Psoas muscle (tissue), 8 donors: Measurements from ENCODE around the gene THOC6. TPM values are rescaled to one million over a fixed set of nuclear protein-coding genes. Genes with fewer than 3 reads are reported as not detected.

Experiments
- ATAC-seq, 4 donors: fragments of 200-7000 bp; cut with Tn5 transposase; one replicate each; pipeline ENCODE4 v1.9.1; 2020; ENCODE audit warnings: moderate library complexity in 3 of 4, mild to moderate bottlenecking in 2 of 4
- DNase-seq, 2 donors: peaks; one replicate each; pipeline ENCODE4 v3.0.0-alpha.2; 2020
- H3K27ac ChIP-seq: fragments of 200-600 bp; one replicate; pipeline ENCODE4 v1.8.0; 2022
- H3K27me3 ChIP-seq, 3 donors: fragments of 200-600 bp in 1 of 3; one replicate each; pipeline versions ENCODE4 v1.6.1 to v1.8.0; 2013 to 2022; ENCODE audit warnings: low read length in 2 of 3, mild to moderate bottlenecking in 2 of 3, moderate library complexity in 1 of 3; ENCODE audit not compliant: insufficient read depth in 3 of 3
- H3K36me3 ChIP-seq, 2 donors: fragments of 200-600 bp in 1 of 2; one replicate each; pipeline versions ENCODE4 v1.6.1 to v1.8.0; 2013 to 2022; ENCODE audit warnings: low read depth in 1 of 2, mild to moderate bottlenecking in 1 of 2, moderate library complexity in 1 of 2; ENCODE audit not compliant: insufficient read depth in 1 of 2
- H3K4me1 ChIP-seq: fragments of 200-600 bp; one replicate; pipeline ENCODE4 v1.8.0; 2022
- H3K4me3 ChIP-seq: fragments of 200-600 bp; one replicate; pipeline ENCODE4 v1.8.0; 2022; ENCODE audit warnings: mild to moderate bottlenecking
- H3K9me3 ChIP-seq: fragments of 200-600 bp; one replicate; pipeline ENCODE4 v1.8.0; 2022
- WGBS, 3 donors: extraction: QIAGEN DNeasy Blood & Tissue Kit; methylation state at CpG; one replicate each; pipeline versions ENCODE4 v1.1.6 to v1.1.7; 2013; 5-methylcytosine and 5-hydroxymethylcytosine counted together
- intact Hi-C, 2 donors: fragments of 100-400 bp; cut with DNase I; formaldehyde crosslinking; loops; one replicate each; pipeline versions ENCODE4 v1.11.0 to v1.14.2; 2022
- polyA plus RNA-seq, 3 donors: library from polyadenylated mRNA; stranded (reverse); fragments of 200-250 nt; gene quantifications; one replicate each; pipeline ENCODE4 v1.2.3, GENCODE V29; 2013
- total RNA-seq, 4 donors: library from RNA; stranded (reverse); fragmentation: NEBNext Ultra II Directional in 2 of 4; extraction: Animal tissue kit (Norgen Biotek cat#: 25700) in 2 of 4; gene quantifications; one replicate each; pipeline versions ENCODE4 v1.2.1 to v1.2.4, GENCODE V29; 2021 to 2023
- TF ChIP-seq, protein P1 (sequence below): fragments of 200-600 bp; IDR thresholded peaks from one replicate; pipeline ENCODE4 v1.8.0; 2022; ENCODE audit warnings: antibody characterized with exemption
- donor health status: healthy with polysubstance abuse.
- donor health status: DM: no; HTN: no; CAD: no; lungs with moderate emphysema.
- donor health status: Bipolar disorder and iron deficiency.
- donor health status: healthy.
- donor health status: DM: yes; HTN: yes; CAD: no.
- donor health status: DM: no; HTN: no; CAD: no.
- donor health status: DM: no; HTN: no; CAD: no.
- donor health status: DM: yes; HTN: yes; CAD: no.

Gene THOC6
- total and polyA plus RNA-seq, 7 donors = 17.0 to 72.2 (median 26.9) TPM

DNA sequence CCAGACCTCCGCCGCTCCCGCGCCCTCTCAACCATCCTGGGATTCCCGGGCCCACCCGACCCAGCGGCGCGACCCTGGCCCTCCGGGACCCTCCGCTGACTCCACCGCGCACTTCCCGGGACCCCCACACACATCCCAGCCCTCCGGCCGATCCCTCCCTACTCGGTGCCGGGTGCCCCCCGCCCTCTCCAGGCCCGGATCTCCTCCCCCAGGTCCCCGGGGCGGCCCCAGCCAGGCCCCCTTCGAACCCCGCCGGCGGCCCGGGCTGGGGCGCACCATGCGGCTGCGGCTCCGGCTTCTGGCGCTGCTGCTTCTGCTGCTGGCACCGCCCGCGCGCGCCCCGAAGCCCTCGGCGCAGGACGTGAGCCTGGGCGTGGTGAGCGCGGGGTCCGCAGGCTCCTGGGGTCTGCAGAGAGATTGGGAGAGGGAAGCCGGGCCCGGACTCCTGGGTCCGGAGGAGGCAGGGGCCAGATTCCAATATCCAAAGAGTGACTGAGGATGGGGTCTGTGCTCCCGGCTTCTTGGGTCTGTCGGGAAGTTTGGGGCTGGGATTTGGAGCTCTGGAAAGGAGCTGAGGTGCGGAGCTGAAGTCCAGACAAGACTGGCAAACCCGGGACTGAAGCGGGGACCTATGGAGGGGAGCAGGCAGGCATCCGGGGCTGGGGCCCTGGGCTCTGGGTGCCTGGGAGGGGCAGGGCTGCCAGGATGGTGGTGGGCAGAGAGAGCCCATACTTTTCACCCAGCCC is 23.0 kb downstream of the THOC6 start:
- Histone ChIP-seq H3K36me3 (no peaks in the 10 kb centered on the region), H3K27ac (no peak overlapping the region), H3K27me3 (peaks cover 0 to 69% (median 34%) of the 10 kb centered on the region in 3 donors), H3K4me1 (peaks cover 11% of the 10 kb centered on the region), H3K4me3 (peak overlapping the region; percentile 66), H3K9me3 (no peaks in the 10 kb centered on the region)
- ATAC-seq (peak in 2 of 4 donors; percentile 4 to 10), DNase-seq (no peak)
- intact Hi-C loops = no loop called here
- 2 to 3% (median 2%) methylated on average over 24 to 54 of the region's 54 CpGs for WGBS, 3 donors
- TF ChIP-seq, protein P1, sequence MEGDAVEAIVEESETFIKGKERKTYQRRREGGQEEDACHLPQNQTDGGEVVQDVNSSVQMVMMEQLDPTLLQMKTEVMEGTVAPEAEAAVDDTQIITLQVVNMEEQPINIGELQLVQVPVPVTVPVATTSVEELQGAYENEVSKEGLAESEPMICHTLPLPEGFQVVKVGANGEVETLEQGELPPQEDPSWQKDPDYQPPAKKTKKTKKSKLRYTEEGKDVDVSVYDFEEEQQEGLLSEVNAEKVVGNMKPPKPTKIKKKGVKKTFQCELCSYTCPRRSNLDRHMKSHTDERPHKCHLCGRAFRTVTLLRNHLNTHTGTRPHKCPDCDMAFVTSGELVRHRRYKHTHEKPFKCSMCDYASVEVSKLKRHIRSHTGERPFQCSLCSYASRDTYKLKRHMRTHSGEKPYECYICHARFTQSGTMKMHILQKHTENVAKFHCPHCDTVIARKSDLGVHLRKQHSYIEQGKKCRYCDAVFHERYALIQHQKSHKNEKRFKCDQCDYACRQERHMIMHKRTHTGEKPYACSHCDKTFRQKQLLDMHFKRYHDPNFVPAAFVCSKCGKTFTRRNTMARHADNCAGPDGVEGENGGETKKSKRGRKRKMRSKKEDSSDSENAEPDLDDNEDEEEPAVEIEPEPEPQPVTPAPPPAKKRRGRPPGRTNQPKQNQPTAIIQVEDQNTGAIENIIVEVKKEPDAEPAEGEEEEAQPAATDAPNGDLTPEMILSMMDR = no peak

DNA sequence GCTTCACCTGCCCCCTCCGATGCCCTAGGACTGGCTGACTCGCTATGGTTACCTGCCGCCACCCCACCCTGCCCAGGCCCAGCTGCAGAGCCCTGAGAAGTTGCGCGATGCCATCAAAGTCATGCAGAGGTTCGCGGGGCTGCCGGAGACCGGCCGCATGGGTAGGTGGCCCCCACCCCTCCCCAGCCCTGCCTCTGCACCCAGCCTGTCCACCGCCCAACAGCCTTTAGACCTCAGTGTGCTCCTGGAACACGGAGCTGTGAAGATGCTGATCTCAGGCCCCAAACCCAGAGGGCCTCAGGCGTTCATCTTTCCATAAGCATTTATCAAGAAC is 23.5 kb downstream of the THOC6 start:
- Histone ChIP-seq H3K4me3 (peak overlapping the region; percentile 66), H3K27me3 (peaks cover 0 to 68% (median 30%) of the 10 kb centered on the region in 3 donors), H3K9me3 (no peaks in the 10 kb centered on the region), H3K27ac (no peak overlapping the region), H3K36me3 (no peaks in the 10 kb centered on the region), H3K4me1 (peaks cover 11% of the 10 kb centered on the region)
- no peak for DNase-seq
- TF ChIP-seq, protein P1 = no peak
- WGBS, 3 donors = 14 to 18% (median 14%) methylated on average over 9 to 13 of the region's 13 CpGs
- intact Hi-C loops = no loop called here
- no peak for ATAC-seq

DNA sequence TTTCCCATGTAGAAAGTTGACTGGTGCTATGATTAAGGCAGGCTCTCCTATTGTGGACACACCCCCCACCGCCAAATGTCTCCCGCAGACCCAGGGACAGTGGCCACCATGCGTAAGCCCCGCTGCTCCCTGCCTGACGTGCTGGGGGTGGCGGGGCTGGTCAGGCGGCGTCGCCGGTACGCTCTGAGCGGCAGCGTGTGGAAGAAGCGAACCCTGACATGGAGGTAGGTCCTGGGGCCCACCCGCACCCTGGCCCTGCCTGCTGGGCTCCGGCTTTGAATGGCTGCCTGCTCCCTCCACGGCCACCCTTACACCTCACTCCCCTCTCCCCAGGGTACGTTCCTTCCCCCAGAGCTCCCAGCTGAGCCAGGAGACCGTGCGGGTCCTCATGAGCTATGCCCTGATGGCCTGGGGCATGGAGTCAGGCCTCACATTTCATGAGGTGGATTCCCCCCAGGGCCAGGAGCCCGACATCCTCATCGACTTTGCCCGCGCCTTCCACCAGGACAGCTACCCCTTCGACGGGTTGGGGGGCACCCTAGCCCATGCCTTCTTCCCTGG is 26.2 kb downstream of the THOC6 start:
- H3K36me3 ChIP-seq = no peaks in the 10 kb centered on the region
- peaks cover 11% of the 10 kb centered on the region for H3K4me1 ChIP-seq
- peaks cover 0 to 45% (median 20%) of the 10 kb centered on the region in 3 donors for H3K27me3 ChIP-seq
- H3K27ac ChIP-seq = no peak overlapping the region
- H3K4me3 ChIP-seq = no peak overlapping the region
- intact Hi-C loops = no loop called here
- no peak for DNase-seq
- WGBS, 3 donors = 75 to 81% (median 79%) methylated on average over 24 to 26 of the region's 26 CpGs
- TF ChIP-seq, protein P1 = no peak
- H3K9me3 ChIP-seq = no peaks in the 10 kb centered on the region
- ATAC-seq = no peak

DNA sequence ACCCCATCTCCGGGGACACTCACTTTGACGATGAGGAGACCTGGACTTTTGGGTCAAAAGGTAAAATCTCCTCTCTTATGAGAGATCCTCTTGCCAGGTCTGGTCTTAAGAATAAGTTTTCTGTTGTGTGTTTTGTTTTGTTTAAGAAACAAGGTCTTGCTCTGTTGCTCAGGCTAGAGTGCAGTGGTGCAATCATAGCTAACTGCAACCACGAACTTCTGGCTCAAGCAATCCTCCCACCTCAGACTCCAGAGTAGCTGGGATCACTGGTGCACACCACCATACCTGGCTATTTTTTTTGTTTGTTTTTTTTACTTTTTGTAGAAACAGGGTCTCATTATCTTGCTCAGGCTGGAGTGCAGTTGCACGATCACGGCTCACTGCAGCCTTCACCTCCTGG is 26.7 kb downstream of the THOC6 start:
- DNase-seq (no peak), ATAC-seq (no peak)
- H3K36me3 ChIP-seq = no peaks in the 10 kb centered on the region
- H3K4me3 ChIP-seq = no peak overlapping the region
- intact Hi-C loops = no loop called here
- no peaks in the 10 kb centered on the region for H3K9me3 ChIP-seq
- no peak overlapping the region for H3K27ac ChIP-seq
- H3K4me1 ChIP-seq = peaks cover 8% of the 10 kb centered on the region
- peaks cover 0 to 40% (median 18%) of the 10 kb centered on the region in 3 donors for H3K27me3 ChIP-seq
- WGBS, 3 donors = 70 to 79% (median 71%) methylated on average over 5 of the region's 5 CpGs
- TF ChIP-seq, protein P1 = no peak
